IPS-NIHi11 (cell line): ENCODE data around the gene OCEL1.
"Not testable (repeated sequence)": the region's sequence is repeated elsewhere in the genome, so short reads cannot be mapped to it uniquely, and the experiment has no call there.

Experiments
- DNase-seq: peaks from one replicate; pipeline ENCODE4 v3.0.0; 2012; ENCODE audit warnings: mixed read lengths, low spot score

OCEL1 gene

GRCh38 chr19:17226002-17226933, at the start of gene OCEL1:
TSS of gene OCEL1 (plus strand) at chr19:17226226. CDS start at chr19:17226248, 22 bp downstream.
- peak; percentile 92 for DNase-seq

- no peak for DNase-seq
Observed at GRCh38 chr19:17178291-17178690, 47.7 kb upstream of the OCEL1 start.

GRCh38 chr19:17180997-17181702, 44.9 kb upstream of the OCEL1 start:
- peak; percentile 59 for DNase-seq

DNA sequence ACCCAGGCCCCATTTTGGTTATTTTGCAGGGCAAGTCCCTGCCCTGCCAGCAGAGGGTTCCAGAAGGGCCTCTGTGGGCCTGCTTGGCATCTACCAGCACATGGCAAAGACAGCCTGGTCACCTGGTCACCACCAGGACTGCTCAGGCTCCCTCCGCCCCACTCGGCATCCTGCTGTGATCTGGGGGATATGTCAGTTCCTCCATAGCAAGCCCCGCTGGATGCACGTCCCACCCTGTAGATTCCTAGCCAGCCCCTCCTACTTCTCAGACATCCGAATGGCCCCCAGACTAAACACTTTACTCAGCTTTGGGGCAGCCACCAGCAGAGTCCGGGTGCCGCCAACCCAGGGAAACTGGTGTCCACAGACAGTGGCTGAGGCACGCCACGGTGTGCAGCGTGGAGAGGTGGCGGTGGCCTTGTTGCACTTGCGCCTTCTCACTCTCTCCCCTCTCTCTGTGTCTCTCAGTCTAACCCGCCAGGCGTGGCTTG, 42.7 kb upstream of the OCEL1 start:
- DNase-seq: no peak

- no peak for DNase-seq
Observed at GRCh38 chr19:17183858-17184321, 42.1 kb upstream of the OCEL1 start.

- DNase-seq: no peak
Observed at GRCh38 chr19:17184371-17184841, 41.6 kb upstream of the OCEL1 start.

GRCh38 chr19:17185590-17185989, 40.4 kb upstream of the OCEL1 start:
- DNase-seq: no peak

DNA sequence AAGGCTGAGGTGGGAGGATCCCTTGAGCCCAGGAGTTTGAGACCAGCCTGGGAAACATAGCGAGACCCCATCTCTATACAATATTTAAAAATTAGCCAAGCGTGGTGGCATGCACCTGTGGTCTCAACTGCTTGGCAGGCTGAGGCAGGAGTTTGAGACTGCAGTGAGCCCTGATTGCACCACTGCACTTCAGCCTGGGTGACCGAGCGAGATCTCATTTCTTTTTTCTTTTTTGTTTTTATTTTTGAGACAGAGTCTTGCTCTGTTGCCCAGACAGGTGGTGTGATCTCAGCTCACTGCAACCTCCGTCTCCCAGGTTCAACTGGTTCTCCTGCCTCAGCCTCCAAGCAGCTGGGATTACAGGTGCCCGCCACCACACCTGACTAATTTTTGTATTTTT, 34.3 kb upstream of the OCEL1 start:
- not testable (repeated sequence) for DNase-seq

DNA sequence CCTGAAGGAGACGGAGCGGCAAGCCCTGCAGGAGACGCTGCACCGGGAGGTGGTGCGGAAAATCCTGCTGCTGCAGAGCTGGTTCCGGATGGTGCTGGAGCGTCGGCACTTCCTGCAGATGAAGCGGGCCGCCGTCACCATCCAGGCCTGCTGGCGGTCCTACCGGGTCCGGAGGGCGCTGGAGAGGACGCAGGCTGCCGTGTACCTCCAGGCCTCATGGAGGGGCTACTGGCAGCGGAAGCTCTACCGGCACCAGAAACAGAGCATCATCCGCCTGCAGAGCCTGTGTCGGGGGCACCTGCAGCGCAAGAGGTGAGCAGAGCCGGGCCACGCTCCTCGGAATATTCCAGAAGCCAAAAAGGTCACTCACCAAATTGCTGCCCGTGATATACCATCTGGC, 33.3 kb upstream of the OCEL1 start:
- DNase-seq: no peak

DNA sequence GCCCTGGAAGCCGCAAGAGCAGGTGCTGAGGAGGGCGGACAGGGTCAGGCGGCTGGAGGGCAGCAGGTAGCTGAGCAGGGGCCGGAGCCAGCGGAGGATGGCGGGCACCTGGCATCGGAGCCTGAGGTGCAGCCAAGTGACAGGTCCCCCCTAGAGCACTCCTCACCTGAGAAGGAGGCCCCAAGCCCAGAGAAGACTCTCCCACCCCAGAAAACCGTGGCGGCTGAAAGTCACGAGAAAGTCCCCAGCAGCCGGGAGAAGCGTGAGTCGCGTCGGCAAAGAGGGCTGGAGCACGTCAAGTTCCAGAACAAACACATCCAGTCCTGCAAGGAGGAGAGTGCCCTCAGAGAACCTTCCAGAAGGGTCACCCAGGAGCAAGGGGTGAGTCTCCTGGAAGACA, 31.4 kb upstream of the OCEL1 start:
- DNase-seq: no peak

- no peak for DNase-seq
Observed at GRCh38 chr19:17195106-17195505, 30.9 kb upstream of the OCEL1 start.

GRCh38 chr19:17196610-17197009, 29.4 kb upstream of the OCEL1 start:
- no peak for DNase-seq

DNA sequence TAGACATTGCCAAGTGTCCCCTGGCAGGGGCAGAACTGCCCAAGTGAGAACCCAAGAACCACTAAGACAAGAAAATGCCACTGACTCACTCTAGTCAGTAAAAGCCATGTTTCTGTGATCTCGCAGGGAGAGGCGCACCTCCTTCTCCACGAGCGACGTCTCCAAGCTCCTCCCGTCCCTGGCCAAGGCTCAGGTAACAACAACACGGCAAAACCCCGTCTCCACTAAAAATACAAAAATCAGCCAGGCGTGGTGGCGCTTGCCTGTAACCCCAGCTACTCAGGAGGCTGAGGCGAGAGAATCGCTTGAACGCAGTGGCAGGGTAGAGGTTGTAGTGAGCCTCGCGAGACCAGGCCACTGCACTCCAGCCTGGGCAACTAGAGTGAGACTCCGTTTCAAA, 28.4 kb upstream of the OCEL1 start:
- DNase-seq: no peak

DNA sequence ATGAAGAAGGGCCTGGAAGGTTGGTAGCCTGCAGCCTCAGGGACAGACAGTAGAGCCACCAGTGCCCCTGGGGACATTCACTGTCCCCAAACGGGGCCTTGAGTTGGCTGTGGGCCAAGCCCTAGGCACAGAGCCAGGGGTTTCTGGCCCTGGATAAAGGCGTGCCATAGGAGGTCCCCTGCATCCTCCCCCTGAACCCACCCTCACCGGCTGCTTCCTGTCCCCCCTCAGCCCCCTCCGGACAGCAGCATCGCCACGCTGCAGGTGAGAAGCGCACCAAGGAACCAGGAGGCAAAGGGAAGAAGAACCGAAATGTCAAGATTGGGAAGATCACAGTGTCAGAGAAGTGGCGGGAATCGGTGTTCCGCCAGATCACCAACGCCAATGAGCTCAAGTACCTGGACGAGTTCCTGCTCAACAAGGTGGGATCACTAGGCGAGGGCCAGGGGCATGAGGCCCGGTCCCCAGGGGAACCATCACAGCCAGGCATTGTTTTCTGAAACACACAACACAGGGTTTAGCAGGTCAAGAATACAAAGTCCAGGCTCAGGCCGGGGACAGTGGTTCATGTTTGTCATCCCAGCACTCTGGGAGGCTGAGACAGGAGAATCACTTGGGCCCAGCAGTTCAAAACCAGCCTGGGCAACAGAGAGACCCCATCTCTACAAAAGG, 25.5 kb upstream of the OCEL1 start:
- no peak for DNase-seq

GRCh38 chr19:17202249-17202648, 23.8 kb upstream of the OCEL1 start:
- DNase-seq: peak; percentile 56

GRCh38 chr19:17202713-17203112, 23.3 kb upstream of the OCEL1 start:
- DNase-seq: no peak

DNA sequence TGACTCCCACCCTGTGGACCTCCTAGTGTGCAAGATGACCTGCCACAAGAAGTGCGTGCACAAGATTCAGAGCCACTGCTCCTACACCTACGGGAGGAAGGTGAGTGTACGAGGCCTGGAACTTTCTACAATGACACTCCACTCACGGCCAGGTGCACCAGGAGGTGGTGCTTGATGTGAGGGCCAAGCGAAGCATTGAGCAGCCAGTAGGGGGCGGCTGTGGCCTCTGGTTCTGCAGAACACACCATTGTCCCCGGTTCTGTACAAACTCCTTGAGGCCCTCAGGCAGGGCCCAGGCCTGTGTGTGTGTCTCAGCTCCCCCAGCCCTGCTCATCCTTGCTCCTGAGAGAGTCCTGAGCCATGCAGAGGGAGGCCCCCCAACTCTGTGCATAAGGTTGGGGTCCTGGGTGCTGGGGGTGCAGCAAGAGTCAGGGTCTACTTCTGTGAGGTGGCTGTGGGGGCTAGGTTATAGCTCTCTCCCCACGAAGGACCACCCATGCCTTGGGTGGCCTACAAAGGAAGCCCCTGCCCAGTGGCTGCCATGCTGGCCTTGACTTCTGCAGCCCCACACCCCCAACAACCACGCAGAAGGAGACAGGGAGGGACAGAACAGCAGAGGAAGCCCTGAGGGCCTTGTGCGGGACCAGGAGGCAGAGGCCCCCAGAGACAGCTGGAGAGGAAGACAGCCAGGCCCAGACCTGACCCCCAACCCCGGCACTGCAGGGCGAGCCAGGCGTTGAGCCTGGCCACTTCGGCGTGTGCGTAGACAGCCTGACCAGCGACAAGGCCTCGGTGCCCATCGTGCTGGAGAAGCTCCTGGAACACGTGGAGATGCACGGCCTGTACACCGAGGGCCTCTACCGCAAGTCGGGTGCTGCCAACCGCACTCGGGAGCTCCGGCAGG, 20.5 kb upstream of the OCEL1 start:
- DNase-seq: peak; percentile 85

GRCh38 chr19:17206736-17207581, 19.1 kb upstream of the OCEL1 start:
- no peak for DNase-seq

GRCh38 chr19:17209126-17210036, 16.6 kb upstream of the OCEL1 start:
- peak; percentile 96 for DNase-seq
